Pancreas (tissue), 10 donors: Measurements from ENCODE around the gene ZDHHC20. TPM values are rescaled to one million over a fixed set of nuclear protein-coding genes. Genes with fewer than 3 reads are reported as not detected.
"Not testable (repeated sequence)": the region's sequence is repeated elsewhere in the genome, so short reads cannot be mapped to it uniquely, and the experiment has no call there.

Experiments
- ATAC-seq, 4 donors: fragments of 200-7000 bp; cut with Tn5 transposase; one replicate each; pipeline versions ENCODE4 v1.8.0 to v1.9.1; 2020; ENCODE audit warnings: mild to moderate bottlenecking in 4 of 4, moderate library complexity in 4 of 4
- DNase-seq, 6 donors: peaks; one replicate each; pipeline ENCODE4 v3.0.0-alpha.2; 2020
- FAIRE-seq: peaks from 2 replicates; lab custom pipeline; 2012; peaks lifted over from hg19 to GRCh38; lab: Jason Lieb, UNC
- H3K27ac ChIP-seq, 4 donors: fragments of 200-600 bp; sonication (generic); 1 replicate in 3 of 4; 2 replicates in 1 of 4; pipeline versions ENCODE4 v1.5.0 to v1.8.0; 2020
- H3K27me3 ChIP-seq, 4 donors: fragments of 200-600 bp; one replicate each; pipeline ENCODE4 v1.8.0; 2021
- H3K36me3 ChIP-seq, 3 donors: fragments of 200-600 bp; sonication (generic) in 1 of 3; one replicate each; pipeline versions ENCODE4 v1.5.0 to v1.8.0; 2020 to 2021
- H3K4me1 ChIP-seq, 3 donors: fragments of 200-600 bp; one replicate each; pipeline ENCODE4 v1.8.0; 2021
- H3K4me3 ChIP-seq, 4 donors: fragments of 200-600 bp; sonication (generic) in 2 of 4; one replicate each; pipeline versions ENCODE4 v1.5.0 to v1.8.0; 2020 to 2021
- H3K9me3 ChIP-seq, 4 donors: fragments of 200-600 bp; one replicate each; pipeline ENCODE4 v1.8.0; 2021
- CTCF ChIP-seq, 4 donors: fragments of 200-600 bp; sonication (generic) in 3 of 4; IDR thresholded peaks; one replicate each; pipeline versions ENCODE4 v1.5.0 to v1.8.0; 2021; ENCODE audit warnings: antibody characterized with exemption in 4 of 4
- WGBS, 2 donors: extraction: QIAGEN DNeasy Blood & Tissue Kit; methylation state at CpG; one replicate each; pipeline ENCODE4 v1.1.7; 2013; 5-methylcytosine and 5-hydroxymethylcytosine counted together
- intact Hi-C, 3 donors: fragments of 100-400 bp; cut with DNase I; formaldehyde crosslinking; loops; one replicate each; pipeline versions ENCODE4 v1.11.1 to v1.14.2; 2022
- polyA plus RNA-seq, 2 donors: library from polyadenylated mRNA; stranded (reverse); fragments of 200-250 nt; gene quantifications; one replicate each; pipeline ENCODE4 v1.2.3, GENCODE V29; 2013
- total RNA-seq, 6 donors: library from RNA; stranded (reverse); fragmentation: NEBNext Ultra II Directional in 4 of 6; extraction: Animal tissue kit (Norgen Biotek cat#: 25700) in 4 of 6; gene quantifications; one replicate each; pipeline versions ENCODE4 v1.2.1 to v1.2.4, GENCODE V29; 2021 to 2023
- donor health status: healthy with polysubstance abuse.
- donor health status: DM: no; HTN: no; CAD: no; lungs with moderate emphysema.
- donor health status: DM: no; HTN: no; CAD: no.
- donor health status: control.
- donor health status: control.
- donor health status: Bipolar disorder and iron deficiency.
- donor health status: DM: yes; HTN: yes; CAD: no.
- donor health status: DM: no; HTN: no; CAD: no.
- donor health status: DM: no; HTN: no; CAD: no.
- donor health status: DM: yes; HTN: yes; CAD: no.

ZDHHC20 gene
- total and polyA plus RNA-seq, 8 donors = 4.6 to 30.1 (median 13.1) TPM

GRCh38 chr13:21395953-21396352 is 63.1 kb downstream of the ZDHHC20 start:
- TF ChIP-seq CTCF (IDR thresholded peaks at IDR 0.05) = no peak
- no peaks in the 10 kb centered on the region for H3K36me3 ChIP-seq
- 87 to 91% methylated on average over 3 of the region's 3 CpGs for WGBS, 2 donors
- no peak overlapping the region for H3K4me3 ChIP-seq
- no peaks in the 10 kb centered on the region for H3K27me3 ChIP-seq
- ATAC-seq (no peak), FAIRE-seq (no peak), DNase-seq (no peak)
- intact Hi-C loops = no loop called here
- no peaks in the 10 kb centered on the region for H3K9me3 ChIP-seq
- no peaks in the 10 kb centered on the region for H3K4me1 ChIP-seq
- no peak overlapping the region for H3K27ac ChIP-seq

DNA sequence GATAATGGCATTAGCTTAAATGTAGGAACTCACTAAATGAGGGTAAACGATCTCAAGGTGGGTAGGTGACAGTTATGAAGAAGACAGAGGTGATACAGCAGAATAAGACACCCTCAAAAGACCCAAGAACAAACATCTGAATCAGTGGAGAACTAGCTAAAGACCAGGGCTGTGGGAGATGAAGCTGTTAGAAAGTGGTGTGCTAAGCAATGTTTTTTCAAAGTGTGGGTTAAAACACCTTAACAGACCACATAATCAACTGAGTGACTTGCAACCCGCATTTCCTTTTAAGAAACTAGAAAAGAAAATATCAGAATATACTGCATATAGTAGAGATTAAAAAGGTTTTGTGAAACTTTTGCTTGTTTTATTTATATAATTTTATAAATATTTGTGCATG is 70.0 kb downstream of the ZDHHC20 start:
- intact Hi-C loops = no loop called here
- Histone ChIP-seq H3K36me3 (no peaks in the 10 kb centered on the region), H3K9me3 (no peaks in the 10 kb centered on the region), H3K27me3 (no peaks in the 10 kb centered on the region), H3K4me1 (no peaks in the 10 kb centered on the region), H3K27ac (no peak overlapping the region), H3K4me3 (no peak overlapping the region)
- ATAC-seq = no peak
- no peak for TF ChIP-seq CTCF (IDR thresholded peaks at IDR 0.05)
- no peak for DNase-seq
- WGBS, 2 donors = 92 to 97% methylated on average over 2 of the region's 2 CpGs
- FAIRE-seq = no peak

DNA sequence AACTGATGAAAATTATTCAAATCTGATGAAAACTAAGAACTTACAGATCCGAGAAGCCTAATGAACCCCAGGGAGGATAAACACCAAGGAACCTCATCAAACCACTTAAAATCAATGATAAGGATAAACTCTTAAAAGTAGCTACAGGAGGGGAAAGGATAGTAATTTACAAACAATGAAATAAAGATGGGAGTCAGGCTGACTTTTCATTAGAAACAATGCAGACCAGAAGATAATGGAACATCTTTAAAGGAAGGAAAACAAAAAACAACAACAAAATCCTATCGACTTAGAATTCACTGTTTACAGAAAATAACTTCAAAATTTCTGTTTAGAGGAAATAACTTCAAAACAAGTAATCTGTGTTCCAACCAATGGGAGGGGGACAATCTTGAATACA is 73.4 kb downstream of the ZDHHC20 start:
- H3K27me3 ChIP-seq = no peaks in the 10 kb centered on the region
- FAIRE-seq (no peak), DNase-seq (no peak), ATAC-seq (no peak)
- whole genome bisulfite sequencing, 2 donors = 99 to 100% methylated on average over 2 of the region's 2 CpGs
- no peak for TF ChIP-seq CTCF (IDR thresholded peaks at IDR 0.05)
- intact Hi-C loops = no loop called here
- peaks cover 0 to 7% (median 7%) of the 10 kb centered on the region in 3 donors for H3K36me3 ChIP-seq
- H3K9me3 ChIP-seq = no peaks in the 10 kb centered on the region
- H3K27ac ChIP-seq = no peak overlapping the region
- H3K4me3 ChIP-seq = no peak overlapping the region
- no peaks in the 10 kb centered on the region for H3K4me1 ChIP-seq

DNA sequence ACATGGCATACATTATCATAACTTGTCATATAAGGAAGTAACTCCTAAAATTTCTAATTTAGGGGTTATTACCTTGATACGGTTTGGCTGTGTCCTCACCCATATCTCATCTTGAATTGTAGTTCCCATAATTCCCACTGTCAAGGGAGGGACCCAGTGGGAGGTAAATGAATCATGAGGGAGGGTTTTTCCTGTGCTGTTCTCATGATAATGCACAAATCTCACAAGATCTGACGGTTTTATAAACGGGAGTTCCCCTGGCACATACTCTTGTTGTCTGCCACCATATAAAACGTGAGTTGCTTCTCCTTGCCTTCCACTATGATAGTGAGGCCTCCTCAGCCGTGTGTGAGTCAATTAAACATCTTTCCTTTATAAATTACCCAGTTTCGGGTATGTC is 76.0 kb downstream of the ZDHHC20 start:
- Histone ChIP-seq H3K4me1 (no peaks in the 10 kb centered on the region), H3K27me3 (no peaks in the 10 kb centered on the region), H3K4me3 (no peak overlapping the region), H3K9me3 (no peaks in the 10 kb centered on the region), H3K27ac (no peak overlapping the region), H3K36me3 (peaks cover 0 to 12% (median 9%) of the 10 kb centered on the region in 3 donors)
- no peak for FAIRE-seq
- TF ChIP-seq CTCF (IDR thresholded peaks at IDR 0.05) = no peak
- intact Hi-C loops = no loop called here
- DNase-seq = no peak
- 87 to 90% methylated on average over 6 of the region's 6 CpGs for WGBS, 2 donors
- ATAC-seq = no peak

GRCh38 chr13:21376998-21377985 is 81.8 kb downstream of the ZDHHC20 start:
- H3K9me3 ChIP-seq, H3K27me3 ChIP-seq, intact Hi-C loops, ATAC-seq, H3K4me1 ChIP-seq, DNase-seq, H3K4me3 ChIP-seq, H3K27ac ChIP-seq: not testable (repeated sequence)
- FAIRE-seq = peak; percentile 76
- 90 to 93% methylated on average over 34 to 36 of the region's 36 CpGs for WGBS, 2 donors
- H3K36me3 ChIP-seq = peaks cover 0 to 12% (median 9%) of the 10 kb centered on the region in 3 donors
